ENCODE results near the gene SOSTDC1.

DNA sequence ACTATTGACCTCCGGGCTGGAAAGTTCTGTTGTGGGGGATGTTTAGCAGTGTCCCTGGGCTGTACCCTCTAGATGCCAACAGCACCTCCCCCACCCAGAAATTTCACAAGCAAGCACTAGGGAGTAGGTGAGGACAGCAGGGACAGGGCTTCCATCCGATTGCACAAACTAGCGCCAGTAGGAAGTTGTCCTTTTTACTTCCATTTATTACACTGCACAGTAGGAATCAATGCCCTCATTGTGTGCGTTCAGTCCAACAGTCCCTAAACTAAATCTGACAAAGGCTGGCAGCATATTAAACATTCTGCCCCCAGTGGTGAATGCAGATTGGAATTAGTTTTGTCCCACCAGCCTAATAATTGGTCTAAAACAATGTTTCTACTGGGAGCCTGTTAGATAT, 6.4 kb upstream of the SOSTDC1 start:
- TF ChIP-seq POLR2A (IDR thresholded peaks at IDR 0.05) (no peak), POLR2AphosphoS5 (IDR thresholded peaks at IDR 0.05) (no peak)
- TF ChIP-seq, protein P1, sequence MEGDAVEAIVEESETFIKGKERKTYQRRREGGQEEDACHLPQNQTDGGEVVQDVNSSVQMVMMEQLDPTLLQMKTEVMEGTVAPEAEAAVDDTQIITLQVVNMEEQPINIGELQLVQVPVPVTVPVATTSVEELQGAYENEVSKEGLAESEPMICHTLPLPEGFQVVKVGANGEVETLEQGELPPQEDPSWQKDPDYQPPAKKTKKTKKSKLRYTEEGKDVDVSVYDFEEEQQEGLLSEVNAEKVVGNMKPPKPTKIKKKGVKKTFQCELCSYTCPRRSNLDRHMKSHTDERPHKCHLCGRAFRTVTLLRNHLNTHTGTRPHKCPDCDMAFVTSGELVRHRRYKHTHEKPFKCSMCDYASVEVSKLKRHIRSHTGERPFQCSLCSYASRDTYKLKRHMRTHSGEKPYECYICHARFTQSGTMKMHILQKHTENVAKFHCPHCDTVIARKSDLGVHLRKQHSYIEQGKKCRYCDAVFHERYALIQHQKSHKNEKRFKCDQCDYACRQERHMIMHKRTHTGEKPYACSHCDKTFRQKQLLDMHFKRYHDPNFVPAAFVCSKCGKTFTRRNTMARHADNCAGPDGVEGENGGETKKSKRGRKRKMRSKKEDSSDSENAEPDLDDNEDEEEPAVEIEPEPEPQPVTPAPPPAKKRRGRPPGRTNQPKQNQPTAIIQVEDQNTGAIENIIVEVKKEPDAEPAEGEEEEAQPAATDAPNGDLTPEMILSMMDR (IDR thresholded peaks at IDR 0.05) = no peak

Measured in prostate gland (tissue), 2 donors.